GM18870 (cell line): Measurements from ENCODE around the gene OR5V1.
"Not testable (repeated sequence)": the region's sequence is repeated elsewhere in the genome, so short reads cannot be mapped to it uniquely, and the experiment has no call there.

ENCODE experiments used
- ATAC-seq: cut with Tn5 transposase; IDR thresholded peaks from one replicate; pipeline ENCODE4 v1.9.1; 2021; ENCODE audit warnings: moderate library complexity; ENCODE audit not compliant: unreplicated experiment

Gene OR5V1

DNA sequence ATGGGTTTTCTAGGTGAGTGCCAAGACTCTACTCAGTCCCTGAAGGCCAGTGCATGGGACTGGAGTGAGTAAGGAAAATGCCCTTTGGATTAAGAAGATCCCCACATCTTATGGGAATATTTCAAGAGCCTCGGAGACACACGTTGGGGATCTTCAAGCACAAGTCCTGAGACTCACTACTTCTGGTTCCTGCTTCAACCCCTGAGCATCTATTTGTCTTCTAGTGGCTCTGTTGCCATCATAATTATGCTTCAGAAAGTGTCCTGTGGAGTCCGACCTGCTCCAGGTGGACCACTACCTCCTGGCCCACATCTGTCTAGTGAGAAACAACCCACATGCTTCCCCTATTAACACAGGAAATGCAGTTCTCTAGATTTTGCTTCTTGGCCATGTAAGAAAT lies at the start of gene OR5V1:
Gene OR5V1, minus strand, starts transcription at position 101 of the 400 bp plus-strand sequence. CDS start 12,670 bp downstream, outside the sequence.
- no peak for ATAC-seq

DNA sequence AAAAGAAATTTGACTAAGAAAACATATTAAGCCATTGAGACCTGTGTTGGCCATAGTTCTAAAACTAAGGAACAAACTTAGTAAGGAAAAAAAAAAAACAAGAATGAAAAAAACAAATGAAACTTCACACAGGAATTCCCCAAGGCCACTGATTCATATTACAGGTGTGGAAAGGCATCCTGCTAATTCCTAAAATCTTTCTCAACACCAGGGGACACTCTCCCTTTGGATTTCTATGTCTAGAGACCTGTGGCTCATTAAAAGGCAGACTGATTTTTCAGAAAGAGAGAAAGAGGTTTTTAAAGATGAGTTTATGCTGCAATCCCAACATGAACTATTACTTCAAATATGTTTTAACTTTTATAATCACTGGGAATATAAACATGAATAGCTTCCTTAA lies 45.9 kb upstream of the OR5V1 start, which contains the start of gene OR12D1:
Gene OR12D1, plus strand, starts transcription at position 341 of the 400 bp plus-strand sequence.
- no peak for ATAC-seq

DNA sequence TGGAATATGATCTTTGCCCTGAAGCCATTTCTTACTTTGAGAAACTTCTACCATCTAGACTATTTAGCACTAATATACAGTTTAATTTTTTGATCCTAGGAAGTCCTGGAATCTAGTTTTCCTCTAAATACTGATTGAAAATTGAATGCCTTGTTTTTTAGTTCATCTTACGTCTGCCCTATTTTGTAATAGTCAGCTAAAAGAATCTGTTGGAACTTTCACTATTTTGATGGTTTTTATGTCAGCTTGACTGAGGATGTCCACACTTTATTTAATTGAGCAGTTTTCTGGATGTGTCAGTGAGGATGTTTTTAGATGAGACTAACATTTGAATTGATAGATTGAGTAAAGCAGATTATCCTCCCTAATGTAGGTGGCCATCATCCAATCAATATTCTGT lies 35.1 kb upstream of the OR5V1 start:
- ATAC-seq: no peak

DNA sequence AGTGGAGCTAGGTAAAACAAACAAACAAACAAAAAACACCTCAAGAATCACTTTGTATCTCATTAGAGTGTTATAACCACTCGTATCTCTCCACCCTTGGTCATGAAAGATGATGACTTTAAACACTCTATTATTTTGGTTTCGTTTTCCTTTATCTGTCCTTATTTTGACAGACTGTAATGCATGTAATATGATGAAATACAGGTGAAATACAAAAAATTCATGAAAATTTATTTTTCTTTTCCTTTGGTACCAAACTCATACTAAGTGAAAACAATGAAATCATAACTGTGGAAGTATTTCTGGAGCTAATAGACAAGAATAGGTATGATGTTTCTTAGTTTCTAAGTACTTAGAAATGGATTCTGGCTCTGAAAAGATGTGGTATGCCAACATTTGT lies 30.9 kb upstream of the OR5V1 start:
- no peak for ATAC-seq

DNA sequence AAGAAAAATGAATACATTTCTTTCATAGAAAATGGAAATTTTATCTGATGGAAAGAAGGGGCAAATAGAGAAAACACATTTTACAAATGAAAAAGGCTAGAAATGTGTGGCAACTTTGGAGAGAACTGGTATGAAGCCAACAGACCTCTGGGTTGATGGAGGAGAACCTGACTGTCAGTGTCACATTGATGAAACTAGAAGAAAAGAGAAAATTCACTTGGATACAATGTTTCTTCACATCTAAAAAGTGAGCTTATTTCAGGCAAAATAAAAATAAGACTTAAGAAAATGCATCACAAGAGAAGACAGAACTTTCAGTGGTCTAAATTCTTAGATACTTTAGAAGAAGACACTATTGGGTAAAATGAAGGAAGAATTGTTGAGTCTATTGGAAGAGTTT lies 26.7 kb upstream of the OR5V1 start, which contains the start of gene OR12D2:
Gene OR12D2, plus strand, starts transcription at position 301 of the 400 bp plus-strand sequence. CDS start 1,069 bp downstream, outside the sequence.
- ATAC-seq: no peak

DNA sequence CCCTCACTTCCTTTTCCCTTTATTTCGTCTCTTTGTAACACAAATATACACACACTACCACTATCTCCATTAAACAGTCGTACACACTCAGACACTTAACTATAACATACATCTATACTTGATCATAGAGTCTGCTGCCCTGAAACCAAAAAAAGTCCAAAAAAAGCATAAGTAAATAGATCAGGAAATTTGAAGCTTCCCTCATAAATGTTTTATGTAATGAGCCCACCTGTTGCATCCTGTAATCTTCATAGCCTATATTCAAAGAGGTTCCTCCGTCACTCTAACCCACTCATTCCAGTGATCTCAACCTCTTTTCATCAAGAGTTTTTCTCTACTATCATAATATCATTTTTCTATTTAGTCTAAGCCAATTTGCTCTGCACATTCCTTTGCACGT lies 19.9 kb upstream of the OR5V1 start:
- ATAC-seq: no peak

DNA sequence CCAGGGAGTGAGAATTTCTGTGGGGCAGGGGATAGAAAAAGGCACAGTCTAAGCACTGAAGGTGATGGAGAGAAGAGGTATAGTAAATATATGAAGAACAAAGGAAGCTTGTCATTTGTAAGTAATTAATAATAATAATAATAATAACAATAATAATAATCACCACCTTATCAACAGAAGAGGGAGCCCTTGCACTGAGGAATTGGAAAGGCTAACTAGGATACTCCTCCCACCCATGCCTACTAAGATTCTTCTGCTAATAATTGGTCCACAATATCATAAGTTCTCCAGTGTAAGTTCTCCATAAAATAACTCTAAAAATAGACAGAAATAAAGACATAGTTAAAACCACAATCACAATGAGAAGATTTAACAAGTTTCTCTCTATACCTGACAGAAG lies 7.3 kb upstream of the OR5V1 start:
- no peak for ATAC-seq

DNA sequence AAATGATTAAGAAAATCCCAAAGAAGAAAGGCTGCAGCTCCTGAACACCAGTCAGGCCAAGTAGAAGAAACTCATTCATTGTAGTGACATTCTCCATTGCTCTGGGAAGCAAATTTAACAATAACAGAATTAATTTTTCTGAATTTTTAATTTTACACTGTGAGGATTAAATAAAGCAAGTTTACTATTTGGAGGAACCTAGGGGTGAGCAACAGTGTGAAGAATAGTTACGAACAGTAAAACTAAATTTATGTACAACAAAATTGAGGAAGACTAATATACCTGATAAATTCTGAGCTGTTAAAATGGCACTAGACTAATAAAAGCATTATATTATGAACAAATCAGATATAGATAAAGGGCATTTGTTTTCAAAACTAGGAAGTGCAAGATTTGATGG lies 6.5 kb upstream of the OR5V1 start, which contains the start of gene OR12D3:
Gene OR12D3, minus strand, starts transcription at position 101 of the 400 bp plus-strand sequence. Its CDS starts 4 bp downstream, at position 97.
- ATAC-seq: no peak

DNA sequence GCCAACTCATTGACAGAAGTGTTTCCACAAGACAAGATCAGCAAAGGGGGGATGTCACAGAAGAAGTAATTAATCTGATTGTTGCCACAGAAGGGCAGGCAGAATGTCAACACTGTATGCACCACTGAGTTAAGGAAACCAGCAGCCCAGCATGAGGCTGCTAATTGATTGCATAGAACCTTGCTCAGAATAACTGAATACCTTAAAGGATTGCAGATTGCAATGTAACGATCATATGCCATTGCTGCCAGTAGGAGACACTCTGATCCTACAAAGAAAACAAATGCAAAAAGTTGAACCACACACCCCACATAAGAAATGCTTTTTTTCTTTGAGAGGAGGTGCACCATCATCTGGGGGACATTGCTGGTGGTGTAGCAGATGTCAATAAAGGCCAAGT lies 13.1 kb downstream of the OR5V1 start:
- no peak for ATAC-seq

DNA sequence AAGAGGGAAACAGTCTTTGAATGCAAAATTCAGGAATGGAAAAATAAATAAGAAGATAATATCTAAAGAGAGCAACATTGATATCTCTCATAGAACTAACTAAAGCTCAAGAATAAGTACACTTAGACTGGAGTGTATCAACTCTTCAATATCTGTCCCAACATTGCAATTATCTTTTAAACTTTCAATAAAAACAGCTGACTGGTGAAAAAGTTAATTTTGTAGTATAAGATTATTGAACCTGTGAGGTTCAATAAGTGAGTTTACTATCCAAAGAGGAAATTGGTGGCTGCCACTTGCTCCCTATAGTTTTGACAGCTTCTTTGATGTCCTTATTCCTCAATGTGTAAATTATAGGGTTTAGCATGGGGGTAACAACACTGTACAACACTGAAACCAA lies 13.7 kb downstream of the OR5V1 start:
- ATAC-seq: no peak

DNA sequence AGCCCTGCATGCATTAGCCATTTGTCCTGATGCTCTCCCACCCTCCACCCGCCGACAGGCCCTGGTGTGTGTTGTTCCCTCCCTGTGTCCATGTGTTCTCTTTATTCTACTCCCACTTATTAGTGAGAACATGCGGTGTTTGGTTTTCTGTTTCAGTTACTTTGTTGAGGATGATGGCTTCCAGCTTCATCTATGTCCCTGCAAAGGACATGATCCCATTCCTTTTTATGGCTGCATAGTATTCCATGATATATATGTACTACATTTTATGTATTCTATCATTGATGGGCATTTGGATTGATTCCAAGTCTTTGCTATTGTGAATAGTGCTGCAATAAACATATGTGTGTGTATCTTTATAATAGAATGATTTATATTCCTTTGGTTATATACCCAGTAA lies 19.3 kb downstream of the OR5V1 start:
- ATAC-seq: not testable (repeated sequence)

DNA sequence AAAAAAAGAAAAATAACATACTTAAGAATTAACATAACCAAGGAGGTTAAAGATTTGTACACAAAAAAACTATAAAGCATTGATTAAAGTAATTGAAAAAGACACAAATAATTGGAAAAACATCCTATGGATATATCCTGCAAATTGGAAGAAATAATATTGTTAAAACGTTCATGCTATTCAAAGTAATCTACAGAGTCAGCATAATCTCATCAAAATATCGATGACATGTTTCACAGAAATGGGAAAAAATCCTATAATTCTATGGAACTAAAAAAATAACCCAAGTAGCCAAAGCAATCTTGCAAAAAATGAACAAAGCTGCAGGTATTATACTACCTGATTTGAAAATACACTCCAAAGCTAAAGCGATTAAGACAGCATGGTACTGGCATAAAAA lies 23.3 kb downstream of the OR5V1 start:
- ATAC-seq: no peak

DNA sequence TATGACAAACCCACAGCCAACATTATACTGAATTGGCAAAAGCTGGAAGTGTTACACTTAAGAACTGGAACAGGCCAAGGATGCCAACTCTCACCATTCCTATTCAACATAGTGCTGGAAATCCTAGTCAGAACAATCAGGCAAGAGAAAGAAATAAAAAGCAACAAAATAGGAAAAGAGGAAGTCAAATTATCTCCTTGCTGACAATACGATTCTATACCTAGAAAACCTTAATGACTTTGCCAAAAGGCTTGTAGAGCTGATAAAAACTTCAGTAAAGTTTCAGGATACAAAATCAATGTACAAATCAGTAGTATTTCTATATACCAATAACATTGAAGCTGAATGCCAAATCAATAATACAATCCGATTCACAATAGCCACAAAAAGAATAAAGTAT lies 32.4 kb downstream of the OR5V1 start:
- ATAC-seq: no peak

DNA sequence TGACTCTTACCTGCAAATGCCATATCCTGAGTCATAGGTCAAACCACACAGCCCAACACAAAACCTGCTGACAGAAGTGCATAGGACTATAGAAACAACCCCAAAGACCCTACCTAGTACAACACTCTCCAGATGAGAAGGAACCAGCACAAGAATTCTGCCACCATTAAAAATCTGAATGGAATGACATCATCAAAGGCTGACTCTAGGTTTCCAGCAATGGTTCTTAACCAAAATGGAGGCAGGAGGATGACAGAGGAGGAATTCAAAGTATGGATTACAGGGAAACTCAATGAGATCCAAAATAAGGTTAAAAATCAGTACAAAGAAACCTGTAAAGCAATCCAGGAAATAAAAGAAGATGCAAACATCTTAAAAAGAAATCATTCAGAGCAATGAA lies 36.0 kb downstream of the OR5V1 start:
- ATAC-seq: no peak

DNA sequence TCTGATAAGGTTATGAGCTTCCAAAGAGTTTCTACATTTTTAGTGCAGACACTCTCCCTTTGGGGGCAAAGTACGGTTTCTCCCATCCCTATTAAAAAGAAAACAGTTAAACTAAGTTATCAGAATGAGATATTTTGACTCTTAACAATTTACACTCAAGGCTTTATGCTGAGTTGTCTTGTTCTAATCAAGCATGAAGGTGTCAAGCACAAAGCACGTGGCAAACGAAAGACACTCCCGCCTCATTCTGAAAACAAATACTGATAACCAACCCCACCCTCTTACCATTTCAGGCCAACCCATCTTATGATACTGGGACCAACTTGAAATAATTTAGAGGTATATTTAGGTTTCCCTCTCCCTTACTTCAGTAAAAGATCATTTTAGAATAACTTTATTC lies 42.9 kb downstream of the OR5V1 start:
- ATAC-seq: no peak

DNA sequence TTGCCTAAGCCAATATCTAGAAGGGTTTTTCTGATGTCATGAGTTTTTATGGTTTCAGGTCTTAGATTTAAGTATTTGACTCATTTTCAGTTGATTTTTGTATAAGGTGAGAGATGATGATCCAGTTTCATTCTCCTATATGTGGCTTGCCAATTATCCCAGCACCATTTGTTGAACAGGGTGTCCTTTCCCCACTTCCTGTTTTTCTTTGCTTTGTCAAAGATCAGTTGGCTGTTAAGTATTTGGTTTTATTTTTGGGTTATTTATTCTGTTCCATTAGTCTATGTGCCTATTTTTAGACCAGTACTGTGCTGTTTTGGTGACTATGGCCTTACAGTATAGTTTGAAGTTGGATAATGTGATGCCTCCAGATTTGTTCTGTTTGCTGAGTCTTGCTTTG lies 45.3 kb downstream of the OR5V1 start:
- not testable (repeated sequence) for ATAC-seq

DNA sequence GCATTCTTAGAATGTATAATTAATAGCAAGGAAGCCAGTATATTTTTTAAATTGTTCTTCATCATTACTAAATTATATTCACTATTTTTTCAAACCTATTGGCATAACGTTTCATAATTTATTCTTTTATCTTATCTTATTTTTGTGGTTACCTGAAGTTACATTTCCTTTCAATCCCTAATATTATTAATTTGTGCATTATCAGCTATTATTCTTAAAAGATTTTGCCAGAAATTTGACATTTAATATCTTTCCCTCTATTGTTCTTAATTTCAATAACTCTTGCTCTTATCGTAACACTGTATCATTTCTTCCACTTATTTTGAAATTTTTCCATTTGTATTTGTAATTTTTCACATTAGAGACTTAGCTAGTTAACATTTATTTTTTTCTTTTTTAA lies 48.7 kb downstream of the OR5V1 start:
- no peak for ATAC-seq
